HEK293T (cell line): ENCODE results near the gene PTPMT1.

ENCODE experiments used
- ARNT ChIP-seq: fragments of 450-650 bp; IDR thresholded peaks from 2 replicates; pipeline ENCODE4 v1.6.1; 2017; ENCODE audit warnings: mild to moderate bottlenecking
- BHLHE40 ChIP-seq: fragments of 450-650 bp; IDR thresholded peaks from 2 replicates; pipeline ENCODE4 v1.6.1; 2016; ENCODE audit warnings: mild to moderate bottlenecking, moderate library complexity, borderline replicate concordance
- CTBP1 ChIP-seq: fragments of 450-650 bp; IDR thresholded peaks from 2 replicates; pipeline ENCODE4 v1.6.1; 2016; ENCODE audit warnings: borderline replicate concordance
- ELF4 ChIP-seq: fragments of 450-650 bp; IDR thresholded peaks from 2 replicates; pipeline ENCODE4 v1.6.1; 2017; ENCODE audit warnings: antibody characterized with exemption
- FOXA1 ChIP-seq: fragments of 450-650 bp; IDR thresholded peaks from 2 replicates; pipeline ENCODE4 v1.6.1; 2016; ENCODE audit warnings: mild to moderate bottlenecking
- FOXM1 ChIP-seq: fragments of 450-650 bp; IDR thresholded peaks from 2 replicates; pipeline ENCODE4 v1.6.1; 2017; ENCODE audit warnings: mild to moderate bottlenecking, borderline replicate concordance
- NFRKB ChIP-seq: fragments of 450-650 bp; IDR thresholded peaks from 2 replicates; pipeline ENCODE4 v1.6.1; 2016; ENCODE audit warnings: mild to moderate bottlenecking, moderate library complexity
- TARDBP ChIP-seq: fragments of 450-650 bp; IDR thresholded peaks from 2 replicates; pipeline ENCODE4 v1.6.1; 2016

DNA sequence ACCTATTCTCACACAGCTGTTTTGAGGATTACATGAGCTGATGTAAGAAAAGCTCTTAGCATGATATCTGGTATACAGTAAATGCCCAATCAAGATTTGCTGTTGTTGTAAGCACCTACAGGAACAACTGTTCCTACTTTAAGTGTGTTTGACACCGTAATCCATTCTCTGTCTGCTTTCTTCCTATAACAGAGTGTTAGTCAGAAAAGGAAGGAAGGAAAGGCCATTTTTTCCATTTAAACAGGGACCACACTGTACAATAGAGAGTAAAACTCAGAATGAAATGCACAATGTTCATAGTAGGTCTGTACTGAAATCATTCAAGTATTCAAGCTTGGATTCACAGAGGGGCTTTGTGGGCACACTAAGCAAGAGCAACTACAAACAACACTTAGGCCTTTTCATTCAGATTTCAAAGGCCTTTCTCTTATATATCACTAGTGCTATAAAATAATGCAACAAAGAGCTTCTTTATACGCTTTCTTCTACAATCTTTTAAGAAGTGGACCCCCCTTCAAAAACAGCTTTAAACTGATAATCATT lies 55.5 kb downstream of the PTPMT1 start:
- TF ChIP-seq BHLHE40 (no peak), ELF4 (no peak), CTBP1 (no peak), TARDBP (no peak), NFRKB (no peak), FOXM1 (no peak), FOXA1 (no peak), ARNT (no peak)
